Medulla oblongata (tissue), 1 donor: ENCODE results near the gene PPM1M.
"Not testable (repeated sequence)": the region's sequence is repeated elsewhere in the genome, so short reads cannot be mapped to it uniquely, and the experiment has no call there.

Experiments
- DNase-seq: peaks from one replicate; pipeline ENCODE4 v3.0.0-alpha.2; 2015; ENCODE audit errors: extremely low spot score

The PPM1M gene

DNA sequence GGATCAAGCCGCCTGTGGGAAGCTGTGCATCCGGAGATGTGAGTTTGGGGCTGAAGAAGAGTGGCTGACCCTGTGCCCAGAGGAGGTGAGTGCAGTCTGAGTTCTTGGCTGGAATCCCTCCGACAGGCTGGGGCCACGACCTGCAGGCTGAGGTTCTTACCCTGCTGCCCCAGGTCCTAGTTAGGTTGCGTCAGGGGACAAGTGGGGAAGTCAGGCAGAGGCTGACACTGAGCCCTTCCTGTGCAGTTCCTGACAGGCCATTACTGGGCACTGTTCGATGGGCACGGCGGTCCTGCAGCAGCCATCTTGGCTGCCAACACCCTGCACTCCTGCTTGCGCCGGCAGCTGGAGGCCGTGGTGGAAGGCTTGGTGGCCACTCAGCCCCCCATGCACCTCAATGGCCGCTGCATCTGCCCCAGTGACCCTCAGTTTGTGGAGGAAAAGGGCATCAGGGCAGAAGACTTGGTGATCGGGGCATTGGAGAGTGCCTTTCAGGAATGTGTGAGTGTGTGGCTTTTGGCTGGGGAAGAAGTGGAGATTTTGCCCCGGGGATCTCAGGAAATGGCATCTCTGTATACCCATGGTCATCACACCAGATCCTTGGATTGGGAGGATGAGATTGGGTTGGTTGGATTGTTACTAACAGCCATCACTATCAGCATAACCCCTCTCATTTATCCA, 1.3 kb downstream of the PPM1M start:
- DNase-seq = peak; percentile 14

DNA sequence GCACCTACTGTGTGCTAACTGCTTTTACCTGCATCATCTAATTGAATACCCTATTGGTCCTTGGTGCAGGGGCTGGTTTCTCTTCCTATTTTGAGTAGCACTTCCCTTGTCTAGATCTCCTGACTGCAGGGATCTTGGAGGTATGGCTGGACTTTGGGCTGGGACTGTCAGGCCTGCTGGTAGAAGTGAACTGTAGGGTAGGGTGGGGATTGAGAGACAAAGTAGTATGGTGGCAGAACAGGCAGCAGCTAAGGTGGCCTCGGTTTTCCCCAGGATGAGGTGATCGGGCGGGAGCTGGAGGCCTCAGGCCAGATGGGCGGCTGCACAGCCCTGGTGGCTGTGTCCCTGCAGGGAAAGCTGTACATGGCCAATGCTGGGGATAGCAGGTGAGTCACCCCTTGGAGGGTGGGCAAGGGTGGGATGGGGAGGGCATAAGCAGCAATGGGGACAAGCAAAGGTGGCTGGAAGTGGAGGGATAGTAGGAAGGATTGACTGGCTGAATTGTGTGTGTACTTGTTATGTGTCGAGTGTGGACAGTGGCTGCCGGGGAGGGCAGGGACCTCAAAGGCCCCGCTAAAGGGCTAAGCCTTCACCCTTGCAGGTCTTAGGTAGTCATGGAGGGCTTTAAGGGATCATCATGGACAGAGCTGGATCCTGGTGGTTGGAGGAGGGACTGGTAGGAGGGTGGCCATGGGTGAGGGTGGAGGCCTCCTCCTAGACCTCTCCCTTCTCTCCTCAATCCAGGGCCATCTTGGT, 2.0 kb downstream of the PPM1M start:
- no peak for DNase-seq

GRCh38 chr3:52248165-52248541, 2.6 kb downstream of the PPM1M start:
- DNase-seq = no peak

- DNase-seq = no peak
Measured at GRCh38 chr3:52248816-52249547, 3.4 kb downstream of the PPM1M start.

GRCh38 chr3:52249683-52250082, 4.1 kb downstream of the PPM1M start:
- DNase-seq = no peak

DNA sequence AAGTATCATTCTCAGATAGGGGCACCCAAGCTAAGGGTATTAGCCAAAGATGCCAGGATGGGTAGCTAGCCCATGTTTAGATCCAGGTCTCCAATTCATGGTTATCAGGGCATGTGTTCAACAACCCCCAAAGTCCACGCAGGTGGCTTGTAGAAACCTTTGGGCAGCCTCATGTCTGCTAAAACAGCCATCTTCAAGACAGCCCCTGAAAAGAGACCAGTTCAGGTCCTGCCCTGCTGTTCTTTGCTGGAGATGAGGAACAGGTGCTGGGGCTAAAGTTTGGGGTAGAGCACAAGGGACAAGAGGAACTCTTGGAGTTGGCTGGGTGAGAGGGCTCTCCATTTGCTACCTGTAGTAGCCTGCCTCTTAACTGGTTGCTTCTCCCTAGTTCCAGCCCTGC, 4.6 kb downstream of the PPM1M start:
- no peak for DNase-seq

- peak; percentile 74 for DNase-seq
Measured at GRCh38 chr3:52253314-52254304, 8.1 kb downstream of the PPM1M start.

DNA sequence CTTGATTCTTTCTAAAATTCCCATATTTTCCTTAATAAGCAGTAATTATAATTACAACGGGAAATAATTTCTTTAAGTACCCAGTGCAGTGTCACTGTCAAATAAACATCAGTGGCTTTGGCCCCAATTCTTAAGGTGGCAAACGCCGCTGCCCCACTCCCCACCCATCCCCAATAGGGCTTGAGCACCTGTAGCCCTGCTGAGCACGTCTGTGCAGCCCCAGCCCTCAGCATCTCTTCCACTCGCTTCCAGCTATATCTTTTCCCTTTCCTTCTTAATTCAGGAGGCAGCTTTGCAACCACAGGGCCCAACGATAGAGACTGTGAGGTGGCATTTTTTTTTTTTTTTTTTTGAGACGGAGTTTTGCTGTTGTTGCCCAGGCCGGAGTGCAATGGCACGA, 9.0 kb downstream of the PPM1M start:
- no peak for DNase-seq

- DNase-seq = no peak
Measured at GRCh38 chr3:52256159-52256558, 10.6 kb downstream of the PPM1M start.

GRCh38 chr3:52256622-52257021, 11.1 kb downstream of the PPM1M start:
- DNase-seq = no peak

DNA sequence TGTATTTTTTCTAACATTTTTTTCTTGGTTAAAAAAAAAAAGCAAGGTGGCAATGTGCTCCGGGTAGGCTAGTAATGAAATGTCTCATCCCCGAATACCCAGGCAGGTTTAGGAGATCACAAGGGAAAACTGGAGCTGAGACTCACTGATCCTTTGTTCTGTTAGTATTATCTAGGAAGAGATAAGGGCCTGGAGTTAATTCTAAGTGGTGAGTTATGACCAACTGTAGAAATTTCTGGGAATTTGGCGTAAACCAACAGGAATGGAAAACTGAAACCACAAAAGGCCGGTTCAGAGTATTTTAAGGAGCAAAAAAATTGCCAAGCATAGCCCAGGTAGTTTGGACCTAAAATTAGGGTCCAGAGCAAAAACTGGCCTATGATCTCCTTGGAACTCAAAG, 12.4 kb downstream of the PPM1M start:
- DNase-seq = no peak

DNA sequence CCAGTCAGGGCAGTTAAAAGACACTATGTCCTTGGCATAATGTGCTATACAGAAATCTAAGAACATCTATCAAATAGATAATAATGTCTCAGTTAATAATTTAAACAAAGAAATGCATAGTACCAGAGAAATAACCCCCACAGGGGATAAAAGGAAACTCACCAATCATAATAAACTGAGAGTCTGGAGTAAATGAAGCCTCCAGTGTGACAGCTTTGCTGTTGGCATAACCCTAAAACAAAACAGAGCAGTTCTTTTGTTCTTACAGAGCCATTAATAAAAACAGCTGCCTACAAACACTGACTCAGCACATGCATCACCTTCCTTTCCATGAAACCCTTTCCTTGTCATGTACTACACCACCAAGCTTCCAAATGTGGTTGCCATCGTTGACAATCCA, 13.5 kb downstream of the PPM1M start:
- DNase-seq = peak; percentile 34

GRCh38 chr3:52259448-52259847, 13.9 kb downstream of the PPM1M start:
- DNase-seq = no peak

GRCh38 chr3:52262447-52262846, 16.9 kb downstream of the PPM1M start:
- no peak for DNase-seq

DNA sequence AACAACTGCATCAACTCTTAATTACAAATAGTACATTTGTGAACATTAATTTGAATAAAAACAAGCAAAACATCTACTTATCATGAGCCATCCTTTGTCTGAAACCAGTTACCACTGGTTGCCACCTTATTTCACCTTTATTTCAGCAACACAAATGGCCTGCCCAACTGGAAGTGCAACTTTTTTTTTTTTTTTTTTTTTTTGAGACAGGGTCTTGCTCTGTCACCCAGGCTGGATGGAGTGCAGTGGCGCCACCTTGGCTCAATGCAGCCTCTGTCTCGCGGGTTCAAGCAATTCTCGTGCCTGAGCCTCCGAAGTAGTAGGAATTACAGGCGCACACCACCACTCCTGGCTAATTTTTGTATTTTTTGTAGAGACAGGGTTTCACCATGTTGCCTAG, 19.8 kb downstream of the PPM1M start:
- DNase-seq = no peak

GRCh38 chr3:52268036-52268435, 22.5 kb downstream of the PPM1M start:
- DNase-seq = no peak

DNA sequence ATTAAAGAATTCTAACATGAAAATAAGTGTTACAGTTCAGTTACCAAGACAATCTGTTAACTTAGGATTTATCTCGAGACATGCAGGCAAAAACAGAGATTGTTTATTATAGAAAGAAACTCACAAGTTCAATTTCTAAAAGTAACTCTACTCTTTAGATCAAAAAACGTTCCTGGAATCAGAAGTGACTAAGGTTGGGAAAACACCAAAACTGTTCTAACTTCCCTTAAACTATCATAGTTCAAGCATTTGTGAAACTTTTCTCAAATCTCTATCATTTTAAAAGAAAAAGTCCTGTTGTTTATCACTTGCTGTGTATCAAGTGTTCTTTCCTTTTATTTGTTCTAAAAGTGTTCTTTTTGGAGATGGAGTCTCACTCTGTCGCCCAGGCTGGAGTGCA, 24.2 kb downstream of the PPM1M start:
- no peak for DNase-seq

- DNase-seq = no peak
Measured at GRCh38 chr3:52270252-52270754, 24.7 kb downstream of the PPM1M start.

DNA sequence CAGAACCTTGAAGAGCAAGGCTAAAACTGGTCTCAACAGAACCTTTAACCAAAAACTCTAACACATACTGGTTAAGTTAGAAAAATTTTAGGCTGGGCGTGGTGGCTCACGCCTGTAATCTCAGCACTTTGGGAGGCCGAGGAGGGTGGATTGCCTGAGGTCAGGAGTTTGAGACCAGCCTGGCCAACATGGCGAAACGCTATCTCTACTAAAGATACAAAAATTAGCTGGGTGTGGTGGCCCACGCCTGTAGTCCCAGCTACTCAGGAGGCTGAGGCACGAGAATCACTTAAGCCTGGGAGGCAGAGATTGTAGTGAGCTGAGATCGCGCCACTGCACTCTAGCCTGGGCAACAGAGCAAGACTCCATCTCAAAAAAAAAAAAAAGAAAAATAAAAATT, 26.6 kb downstream of the PPM1M start:
- DNase-seq = not testable (repeated sequence)

GRCh38 chr3:52272831-52273230, 27.3 kb downstream of the PPM1M start:
- DNase-seq = no peak

DNA sequence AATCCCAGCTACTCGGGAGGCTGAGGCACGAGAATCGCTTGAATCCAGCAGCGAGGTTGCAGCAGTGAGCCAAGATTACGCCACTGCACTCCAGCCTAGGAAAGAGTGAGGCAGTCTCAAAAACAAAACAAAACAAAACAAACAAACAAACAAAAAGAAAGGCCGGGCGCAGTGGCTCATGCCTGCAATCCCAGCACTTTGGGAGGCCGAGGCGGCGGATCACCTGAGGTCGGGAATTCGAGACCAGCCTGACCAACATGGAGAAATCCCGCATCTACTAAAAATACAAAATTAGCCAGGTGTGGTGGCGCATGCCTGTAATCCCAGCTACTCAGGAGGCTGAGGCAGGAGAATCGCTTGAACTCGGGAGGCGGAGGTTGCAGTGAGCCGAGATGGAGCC, 29.2 kb downstream of the PPM1M start:
- DNase-seq = not testable (repeated sequence)
